LHCN-M2 (cell line): ENCODE measurements around the gene PACS2. TPM values are rescaled to one million over a fixed set of nuclear protein-coding genes. Genes with fewer than 3 reads are reported as not detected.
A peak's percentile ranks its signal among the peaks of the same experiment; 100 is the strongest.

Experiments used
- DNase-seq: peaks from one replicate; pipeline ENCODE4 v3.0.0-alpha.2; 2012; ENCODE audit warnings: low read depth
- total RNA-seq: library from RNA; depleted of rRNA; stranded (reverse); fragments of >200 nt; gene quantifications from 2 replicates; pipeline ENCODE4 v1.2.3, GENCODE V29; 2014; rRNA removed

The PACS2 gene
- total RNA-seq, 1 experiment from 2014 or later = 45.3 TPM

- DNase-seq = no peak
These were observed 124.6 kb downstream of the PACS2 start for GRCh38 chr14:105439179-105439578.

GRCh38 chr14:105439710-105440553 lies 125.4 kb downstream of the PACS2 start:
- DNase-seq = peak; percentile 26

- no peak for DNase-seq
These were observed 126.0 kb downstream of the PACS2 start for GRCh38 chr14:105440554-105440900.

- DNase-seq = no peak
These were observed 126.4 kb downstream of the PACS2 start for GRCh38 chr14:105440992-105441391.

GRCh38 chr14:105442125-105442524 lies 127.6 kb downstream of the PACS2 start:
- DNase-seq = no peak

- DNase-seq = no peak
These were observed 128.3 kb downstream of the PACS2 start for GRCh38 chr14:105442834-105443233.

GRCh38 chr14:105444859-105445258 lies 130.3 kb downstream of the PACS2 start:
- DNase-seq = no peak

- DNase-seq = no peak
These were observed 130.7 kb downstream of the PACS2 start for GRCh38 chr14:105445290-105445689.

- no peak for DNase-seq
These were observed 131.6 kb downstream of the PACS2 start for GRCh38 chr14:105445901-105446845.

- no peak for DNase-seq
These were observed 132.4 kb downstream of the PACS2 start for GRCh38 chr14:105446971-105447370.

Other genes starting within 250 kb of the PACS2 start
- gene GPR132, start 249.3 kb upstream of the PACS2 start, total RNA-seq = not detected in 2 replicates
- gene JAG2, start 146.0 kb upstream of the PACS2 start, total RNA-seq = 0.80 and 3.4 TPM in 2 replicates
- gene NUDT14, start 133.4 kb upstream of the PACS2 start, total RNA-seq = 11.2 and 14.7 TPM in 2 replicates
- gene BTBD6, start 66.2 kb upstream of the PACS2 start, total RNA-seq = 45.1 and 54.7 TPM in 2 replicates
- gene BRF1, start 13.7 kb upstream of the PACS2 start, total RNA-seq = 28.2 and 30.1 TPM in 2 replicates
- gene TEX22, start 83.8 kb downstream of the PACS2 start, total RNA-seq = 0.06 TPM in 1 of 2 replicates, not detected in the other
- 46.7 and 47.9 TPM in 2 replicates for gene MTA1, start 105.1 kb downstream of the PACS2 start, total RNA-seq
- 152 and 159 TPM in 2 replicates for gene CRIP2, start 160.1 kb downstream of the PACS2 start, total RNA-seq
- not detected in 2 replicates for gene CRIP1, start 172.1 kb downstream of the PACS2 start, total RNA-seq
- 25.5 and 29.0 TPM in 2 replicates for gene TEDC1, start 176.5 kb downstream of the PACS2 start, total RNA-seq
- 11.0 and 12.2 TPM in 2 replicates for gene TMEM121, start 211.8 kb downstream of the PACS2 start, total RNA-seq